Measurements from ENCODE around the gene POLQ. TPM values are rescaled to one million over a fixed set of nuclear protein-coding genes. Genes with fewer than 3 reads are reported as not detected.

POLQ gene
- total and polyA plus RNA-seq, 2 of the 8 experiments (the other 6 are each of a cell fraction or from before 2014, with no cell fraction given): 3.6 to 15.3 TPM

DNA sequence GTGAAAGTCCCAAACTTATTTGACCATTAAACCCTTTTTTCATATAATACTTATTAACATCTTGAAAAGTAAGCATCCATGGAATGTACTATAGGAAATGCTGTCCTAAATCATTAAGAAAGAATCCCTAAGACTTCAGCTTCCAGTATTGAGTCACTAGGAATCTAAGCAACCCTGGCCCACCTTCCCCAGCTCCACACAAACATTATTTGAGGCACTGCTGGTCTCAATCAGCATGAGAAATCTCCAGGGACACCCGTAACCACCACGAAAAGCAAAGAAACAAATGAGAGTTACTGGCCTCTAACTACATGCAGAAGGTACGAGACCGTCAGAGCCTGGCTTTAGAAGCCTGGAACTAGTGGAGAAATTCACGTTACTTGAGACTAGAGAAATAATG lies 68.2 kb downstream of the POLQ start:
- Histone ChIP-seq H4K91ac (replicated peaks; ENCODE audit: insufficient read length, low read length) (no peak overlapping the region), H2BK12ac (ENCODE audit: low read depth, low read length) (no peak overlapping the region), H3K56ac (replicated peaks; ENCODE audit: insufficient read length, low read depth, low read length) (no peak overlapping the region), H3K27ac (ENCODE audit: low read depth, low read length) (no peak overlapping the region), H3K18ac (ENCODE audit: extremely low read depth, low read length) (no peak overlapping the region), H2BK120ac (replicated peaks; ENCODE audit: low read depth, low read length) (no peak overlapping the region), H2AFZ (ENCODE audit: low read length) (no peak overlapping the region), H3K4ac (replicated peaks; ENCODE audit: insufficient read length, low read depth, low read length) (no peak overlapping the region), H2AK5ac (ENCODE audit: low read depth, low read length) (no peak overlapping the region), H3K14ac (ENCODE audit: insufficient read length) (no peak overlapping the region), H2BK5ac (ENCODE audit: low read depth, low read length) (no peak overlapping the region), H3K4me3 (ENCODE audit: extremely low read depth in 1 of 4, insufficient read depth in 2 of 4, low read depth in 3 of 4, low read length in 4 of 4) (no peak overlapping the region), H3K23ac (ENCODE audit: insufficient read length) (no peak overlapping the region), H3K79me2 (ENCODE audit: control insufficient read depth in 1 of 2, insufficient read depth in 2 of 2, low read length in 2 of 2) (no peaks in the 10 kb centered on the region), H3K9me3 (ENCODE audit: insufficient read depth in 2 of 2, low read depth in 1 of 2, low read length in 1 of 2) (no peaks in the 10 kb centered on the region), H4K8ac (ENCODE audit: extremely low read depth, insufficient read depth, low read length) (no peak overlapping the region), H3K23me2 (ENCODE audit: low read depth, low read length) (no peaks in the 10 kb centered on the region), H4K20me1 (replicated peaks in 1 of 2; ENCODE audit: control insufficient read depth in 1 of 2, insufficient read depth in 2 of 2, low read length in 2 of 2) (no peaks in the 10 kb centered on the region), H3K9ac (replicated peaks in 1 of 4; ENCODE audit: extremely low read depth in 1 of 4, low read depth in 3 of 4, low read length in 3 of 4) (no peak overlapping the region), H3K4me2 (ENCODE audit: insufficient read depth in 1 of 2, low read depth in 2 of 2, low read length in 2 of 2) (no peak overlapping the region), H2BK15ac (ENCODE audit: low read length) (no peak overlapping the region), H4K5ac (ENCODE audit: insufficient read length, low read depth, low read length) (no peak overlapping the region), H3K36me3 (ENCODE audit: control insufficient read depth in 2 of 4, insufficient read depth in 4 of 4, low read length in 3 of 4) (peaks cover 8 to 48% (median 35%) of the 10 kb centered on the region in 4 experiments; a peak in 7 of 8 replicates), H3K27me3 (replicated peaks in 1 of 4; ENCODE audit: control insufficient read depth in 3 of 4, extremely low read depth in 1 of 4, insufficient read depth in 3 of 4, low read length in 3 of 4) (no peaks in the 10 kb centered on the region), H3K4me1 (replicated peaks in 1 of 4; ENCODE audit: control insufficient read depth in 3 of 4, insufficient read depth in 4 of 4, low read length in 3 of 4) (no peaks in the 10 kb centered on the region), H3K79me1 (ENCODE audit: low read depth, low read length) (no peaks in the 10 kb centered on the region), H2BK20ac (ENCODE audit: low read length) (no peak overlapping the region)
- FAIRE-seq (no peak), DNase-seq (ENCODE audit: low read depth in 1 of 2, low spot score in 2 of 2) (no peak)
- ChIA-PET CTCF (ENCODE audit: partially characterized antibody) (no interaction called here), POLR2A (ENCODE audit: partially characterized antibody) (no interaction called here)
- WGBS, 2 experiments (ENCODE audit: extremely low coverage in 1 of 2, insufficient coverage in 1 of 2, insufficient read length in 1 of 2, insufficient replicate concordance in 2 of 2, low coverage in 1 of 2, low lambda C conversion rate in 2 of 2, missing lambda C conversion rate in 1 of 2): 93% methylated on average over 5 of the region's 5 CpGs; no CpG with 5 or more reads in 1 of the 2 experiments
- TF ChIP-seq YY1 (IDR thresholded peaks at IDR 0.05; ENCODE audit: low read depth, low read length): no peak
- TF ChIP-seq SRF (IDR thresholded peaks at IDR 0.05; ENCODE audit: low read depth, low read length): no peak
- TF ChIP-seq KDM5A (IDR thresholded peaks at IDR 0.05; ENCODE audit: low read length): no peak
- TF ChIP-seq SIRT6 (IDR thresholded peaks at IDR 0.05; ENCODE audit: low read length): no peak
- no peak for TF ChIP-seq TAF1 (IDR thresholded peaks at IDR 0.05; ENCODE audit: low read depth, low read length)
- TF ChIP-seq, protein P1, sequence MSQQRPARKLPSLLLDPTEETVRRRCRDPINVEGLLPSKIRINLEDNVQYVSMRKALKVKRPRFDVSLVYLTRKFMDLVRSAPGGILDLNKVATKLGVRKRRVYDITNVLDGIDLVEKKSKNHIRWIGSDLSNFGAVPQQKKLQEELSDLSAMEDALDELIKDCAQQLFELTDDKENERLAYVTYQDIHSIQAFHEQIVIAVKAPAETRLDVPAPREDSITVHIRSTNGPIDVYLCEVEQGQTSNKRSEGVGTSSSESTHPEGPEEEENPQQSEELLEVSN (IDR thresholded peaks at IDR 0.05): no peak
- no peak for TF ChIP-seq BACH1 (IDR thresholded peaks at IDR 0.05; ENCODE audit: low read length)
